ENCODE data around the gene ALDH1B1.

The ALDH1B1 gene

DNA sequence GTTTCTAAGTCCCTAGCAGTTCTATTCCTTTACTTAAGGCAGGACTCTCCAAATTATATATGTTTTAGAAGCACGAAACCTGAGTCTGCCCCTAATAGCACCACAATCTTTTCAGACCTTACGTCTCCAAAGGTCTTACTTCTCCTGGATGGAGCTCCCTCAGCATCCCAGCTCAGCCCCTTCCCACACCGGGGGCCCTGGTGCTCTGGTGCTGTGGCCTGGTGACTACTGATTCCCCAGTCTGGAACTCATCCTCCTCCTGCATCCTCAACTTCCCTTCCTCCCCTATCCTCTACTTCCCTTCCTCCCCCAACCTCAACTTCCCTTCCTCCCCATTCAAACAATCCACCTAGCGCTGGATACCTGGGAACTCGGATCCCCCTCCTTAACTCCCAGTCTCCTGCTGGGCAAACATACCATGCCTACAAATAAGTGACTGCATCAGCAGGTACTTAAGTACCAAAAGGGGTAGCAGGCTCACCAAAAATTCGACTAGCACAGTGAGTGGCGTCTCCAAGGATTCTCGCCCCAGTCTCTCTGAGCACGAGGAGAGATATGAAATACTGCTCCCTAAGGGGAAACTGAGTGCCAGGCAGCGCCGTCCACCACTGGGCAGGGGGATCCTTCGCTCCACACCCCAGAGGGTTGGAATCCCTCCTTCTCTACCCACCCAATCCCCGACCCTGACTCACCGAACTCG is 30.9 kb downstream of the ALDH1B1 start:
- CTCF ChIA-PET = interaction anchor here (0.8 kb wide), 1 partner anchor 22 kb away, joined by 3 read pairs; no protein-coding TSS in a partner anchor
- no peak for DNase-seq (ENCODE audit: extremely low spot score)
- POLR2A ChIA-PET = no interaction called here
- TF ChIP-seq, protein P1, sequence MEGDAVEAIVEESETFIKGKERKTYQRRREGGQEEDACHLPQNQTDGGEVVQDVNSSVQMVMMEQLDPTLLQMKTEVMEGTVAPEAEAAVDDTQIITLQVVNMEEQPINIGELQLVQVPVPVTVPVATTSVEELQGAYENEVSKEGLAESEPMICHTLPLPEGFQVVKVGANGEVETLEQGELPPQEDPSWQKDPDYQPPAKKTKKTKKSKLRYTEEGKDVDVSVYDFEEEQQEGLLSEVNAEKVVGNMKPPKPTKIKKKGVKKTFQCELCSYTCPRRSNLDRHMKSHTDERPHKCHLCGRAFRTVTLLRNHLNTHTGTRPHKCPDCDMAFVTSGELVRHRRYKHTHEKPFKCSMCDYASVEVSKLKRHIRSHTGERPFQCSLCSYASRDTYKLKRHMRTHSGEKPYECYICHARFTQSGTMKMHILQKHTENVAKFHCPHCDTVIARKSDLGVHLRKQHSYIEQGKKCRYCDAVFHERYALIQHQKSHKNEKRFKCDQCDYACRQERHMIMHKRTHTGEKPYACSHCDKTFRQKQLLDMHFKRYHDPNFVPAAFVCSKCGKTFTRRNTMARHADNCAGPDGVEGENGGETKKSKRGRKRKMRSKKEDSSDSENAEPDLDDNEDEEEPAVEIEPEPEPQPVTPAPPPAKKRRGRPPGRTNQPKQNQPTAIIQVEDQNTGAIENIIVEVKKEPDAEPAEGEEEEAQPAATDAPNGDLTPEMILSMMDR (IDR thresholded peaks at IDR 0.05; ENCODE audit: control extremely low read depth, extremely low read depth, low read depth, missing control alignments) = no peak

GRCh38 chr9:38423973-38424843 is 31.7 kb downstream of the ALDH1B1 start, which contains the start of gene IGFBPL1:
Gene IGFBPL1, minus strand, starts transcription at chr9:38424454. Its CDS starts 30 bp downstream, at chr9:38424424.
- TF ChIP-seq, protein P1 (IDR thresholded peaks at IDR 0.05; ENCODE audit: control extremely low read depth, extremely low read depth, low read depth, missing control alignments) = no peak
- POLR2A ChIA-PET = no interaction called here
- peak; percentile 40 for DNase-seq (ENCODE audit: extremely low spot score)
- CTCF ChIA-PET = no interaction called here

- ChIA-PET CTCF (no interaction called here), POLR2A (no interaction called here)
- TF ChIP-seq, protein P1 (IDR thresholded peaks at IDR 0.05; ENCODE audit: control extremely low read depth, extremely low read depth, low read depth, missing control alignments) = no peak
- no peak for DNase-seq (ENCODE audit: extremely low spot score)
Measured at GRCh38 chr9:38424918-38425317, 32.4 kb downstream of the ALDH1B1 start.

DNA sequence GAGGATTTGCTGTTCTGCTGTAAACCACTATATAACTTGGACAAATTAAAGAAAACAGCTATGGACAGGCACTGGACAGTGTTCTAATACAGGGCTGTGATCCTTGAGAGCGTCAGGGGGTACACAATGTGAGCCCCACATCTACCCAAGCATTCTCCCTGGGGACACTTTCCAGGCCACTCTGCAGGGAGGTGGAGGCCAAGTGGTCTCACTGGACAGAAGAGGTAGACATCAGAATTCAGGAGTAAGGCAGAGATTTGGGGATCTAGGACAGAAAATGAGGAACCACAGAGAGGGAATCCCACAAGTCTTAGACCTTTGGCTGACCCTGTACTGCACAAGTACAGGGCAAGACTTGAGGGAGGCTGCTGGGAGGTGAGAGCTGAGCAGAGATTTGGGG is 35.6 kb downstream of the ALDH1B1 start:
- POLR2A ChIA-PET = no interaction called here

DNA sequence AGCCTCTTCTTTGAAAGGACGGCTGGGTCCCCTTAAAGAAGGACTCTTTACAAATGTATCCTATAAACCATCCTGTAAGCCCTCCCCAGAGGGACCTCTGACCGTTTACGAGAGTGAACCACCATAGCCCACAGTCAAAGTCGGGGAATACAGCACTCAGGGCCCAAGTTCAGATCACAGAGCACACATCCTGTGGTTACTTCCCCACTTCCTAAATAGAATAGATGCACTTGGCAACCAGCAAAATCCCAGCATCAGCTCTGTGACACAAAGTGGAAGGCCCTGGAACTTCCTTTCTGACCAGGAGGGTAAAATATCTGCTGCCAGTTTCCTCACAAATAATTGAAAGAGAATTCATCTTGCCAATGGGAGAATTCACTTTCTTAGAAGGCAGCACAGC is 38.6 kb downstream of the ALDH1B1 start:
- ChIA-PET POLR2A (no interaction called here), CTCF (interaction anchor here (0.9 to 4.8 kb wide), 7 partner anchors 13 to 683 kb away, joined by 3 to 38 read pairs (median 7); no protein-coding TSS in a partner anchor)
- TF ChIP-seq, protein P1 (IDR thresholded peaks at IDR 0.05; ENCODE audit: control extremely low read depth, extremely low read depth, low read depth, missing control alignments) = no peak
- no peak for DNase-seq (ENCODE audit: extremely low spot score)

More for the DNA sequence above, 35.6 kb downstream of the ALDH1B1 start:
- CTCF ChIA-PET = interaction anchor here (0.7 to 2.6 kb wide), 5 partner anchors 9 to 23 kb away, joined by 3 to 14 read pairs (median 4); no protein-coding TSS in a partner anchor
- TF ChIP-seq, protein P1 (IDR thresholded peaks at IDR 0.05; ENCODE audit: control extremely low read depth, extremely low read depth, low read depth, missing control alignments) = no peak
- no peak for DNase-seq (ENCODE audit: extremely low spot score)

DNA sequence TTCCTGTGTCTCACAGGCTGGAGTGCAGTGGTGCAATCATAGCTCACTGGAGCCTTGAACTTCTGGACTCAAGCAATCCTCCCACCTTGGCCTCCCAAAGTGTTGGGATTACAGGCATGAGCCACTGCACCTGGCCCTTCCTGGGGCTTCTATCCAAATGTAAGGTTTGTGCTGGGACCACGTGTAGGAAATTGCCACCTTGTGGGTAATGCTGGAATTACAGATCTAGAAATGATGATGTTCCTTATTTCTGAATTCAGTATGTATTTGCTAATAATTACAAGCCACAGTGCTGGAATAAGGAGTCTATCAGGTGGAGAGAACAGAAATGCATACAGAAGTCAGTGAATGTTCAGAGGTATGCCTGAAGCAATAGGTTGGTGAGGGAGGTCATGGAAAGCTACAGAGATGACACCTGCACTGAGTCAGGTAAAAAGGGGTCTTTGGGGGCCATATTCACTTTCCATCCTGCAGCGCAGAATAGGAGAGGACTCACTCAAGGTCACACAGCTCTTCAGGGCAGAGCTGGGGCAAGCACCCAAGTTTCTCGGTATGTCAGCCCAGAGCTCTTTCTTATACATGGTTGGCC is 40.5 kb downstream of the ALDH1B1 start:
- TF ChIP-seq, protein P1 (IDR thresholded peaks at IDR 0.05; ENCODE audit: control extremely low read depth, extremely low read depth, low read depth, missing control alignments) = peak; percentile 59
- CTCF ChIA-PET = interaction anchor here (0.7 to 4.8 kb wide), 17 partner anchors 8 to 528 kb away, joined by 3 to 38 read pairs (median 4); partner anchors contain the start of gene ALDH1B1
- no peak for DNase-seq (ENCODE audit: extremely low spot score)
- POLR2A ChIA-PET = no interaction called here
